Lung (tissue), 12 donors: ENCODE results near the gene EYS. TPM values are rescaled to one million over a fixed set of nuclear protein-coding genes. Genes with fewer than 3 reads are reported as not detected.

Experiments used
- ATAC-seq: fragments of 200-7000 bp; cut with Tn5 transposase; one replicate; pipeline ENCODE4 v1.9.1; 2020; ENCODE audit warnings: moderate number of reproducible peaks; ENCODE audit not compliant: insufficient read depth, low FRiP score
- DNase-seq, 3 donors: peaks; one replicate each; pipeline ENCODE4 v3.0.0-alpha.2; 2013 to 2017
- H3K27ac ChIP-seq, 2 donors: one replicate each; pipeline ENCODE4 v1.5.1; 2013; ENCODE audit warnings: mild to moderate bottlenecking in 2 of 2, moderate library complexity in 2 of 2, control low read depth in 1 of 2, inconsistent platforms in 1 of 2, low read depth in 1 of 2, low read length in 1 of 2
- H3K27me3 ChIP-seq, 3 donors: one replicate each; pipeline ENCODE4 v1.5.1; 2013; ENCODE audit warnings: low read length in 2 of 3; ENCODE audit not compliant: control insufficient read depth in 3 of 3, insufficient read depth in 3 of 3
- H3K36me3 ChIP-seq, 4 donors: one replicate each; pipeline ENCODE4 v1.5.1; 2013; ENCODE audit warnings: low read length in 4 of 4, mild to moderate bottlenecking in 1 of 4, moderate library complexity in 1 of 4; ENCODE audit not compliant: control insufficient read depth in 4 of 4, insufficient read depth in 4 of 4
- H3K4me1 ChIP-seq, 5 donors: one replicate each; pipeline ENCODE4 v1.5.1; 2013; ENCODE audit warnings: low read length in 5 of 5, mild to moderate bottlenecking in 2 of 5, moderate library complexity in 1 of 5; ENCODE audit not compliant: control insufficient read depth in 5 of 5, insufficient read depth in 5 of 5
- H3K4me3 ChIP-seq: one replicate; pipeline ENCODE4 v1.5.1; 2013; ENCODE audit warnings: mild to moderate bottlenecking, control low read depth, moderate library complexity
- H3K9ac ChIP-seq, 2 donors: one replicate each; pipeline ENCODE4 v1.5.1; 2013; ENCODE audit warnings: low read length in 2 of 2, control low read depth in 1 of 2; ENCODE audit not compliant: insufficient read depth in 1 of 2
- H3K9me3 ChIP-seq, 4 donors: one replicate each; pipeline ENCODE4 v1.5.1; 2013; ENCODE audit warnings: low read length in 3 of 4, mild to moderate bottlenecking in 1 of 4, moderate library complexity in 1 of 4; ENCODE audit not compliant: control insufficient read depth in 4 of 4, insufficient read depth in 3 of 4
- CTCF ChIP-seq: IDR thresholded peaks from 2 replicates; pipeline ENCODE4 v1.5.1; 2012; ENCODE audit warnings: mild to moderate bottlenecking; ENCODE audit errors: control extremely low read depth, extremely low read depth
- WGBS, 2 donors: extraction: QIAGEN DNeasy Blood & Tissue Kit; methylation state at CpG; one replicate each; pipeline ENCODE4 v1.1.7; 2013; 5-methylcytosine and 5-hydroxymethylcytosine counted together
- polyA plus RNA-seq, 2 donors: library from polyadenylated mRNA; stranded (reverse); fragments of 200-250 nt; gene quantifications; one replicate each; pipeline ENCODE4 v1.2.1, GENCODE V29; 2013
- total RNA-seq, 2 donors: library from RNA; depleted of rRNA in 1 of 2; stranded (reverse); fragments of >200 nt in 1 of 2; gene quantifications; one replicate each; pipeline ENCODE4 v1.2.1, GENCODE V29; 2014 to 2021
- donor health status: control.
- donor health status: control.
- donor health status: Bipolar disorder and iron deficiency.
- donor health status: healthy.
- donor health status: DM: yes; HTN: yes; CAD: no.

EYS gene
- total and polyA plus RNA-seq, 4 donors: 0.06 to 0.34 (median 0.12) TPM

GRCh38 chr6:64774881-64775280 lies 932.1 kb downstream of the EYS start:
- Histone ChIP-seq H3K27me3 (no peaks in the 10 kb centered on the region), H3K36me3 (no peaks in the 10 kb centered on the region), H3K9me3 (peaks cover 0 to 4% (median 1%) of the 10 kb centered on the region in 4 donors), H3K27ac (no peak overlapping the region), H3K9ac (no peak overlapping the region), H3K4me3 (no peak overlapping the region), H3K4me1 (peaks cover 0 to 7% (median 0%) of the 10 kb centered on the region in 5 donors)
- ATAC-seq: no peak
- 23 to 56% methylated on average over 4 of the region's 4 CpGs for WGBS, 2 donors
- TF ChIP-seq CTCF: no peak
- DNase-seq: no peak

DNA sequence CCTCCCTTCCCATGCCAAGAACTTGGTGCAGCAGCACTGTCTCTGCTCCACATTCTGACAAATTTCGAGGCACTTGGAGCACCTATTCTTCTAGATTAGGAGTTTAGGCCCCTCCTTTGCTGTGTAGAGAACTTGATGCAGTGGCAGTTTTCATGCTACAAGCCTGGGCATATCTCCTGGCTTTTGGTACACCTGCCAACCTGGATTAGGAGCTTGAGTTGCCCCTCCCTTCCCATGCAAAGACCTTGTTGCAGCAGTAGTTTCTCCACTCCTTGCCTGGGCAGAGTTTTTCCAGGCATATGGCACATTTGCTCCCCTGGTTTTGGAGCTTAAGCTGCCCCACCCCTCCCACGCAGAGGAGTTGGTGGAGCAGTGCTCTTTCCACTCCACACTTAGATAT lies 956.1 kb downstream of the EYS start:
- Histone ChIP-seq H3K4me3 (no peak overlapping the region), H3K27me3 (no peaks in the 10 kb centered on the region), H3K36me3 (no peaks in the 10 kb centered on the region), H3K4me1 (no peaks in the 10 kb centered on the region), H3K9me3 (no peaks in the 10 kb centered on the region), H3K27ac (no peak overlapping the region), H3K9ac (no peak overlapping the region)
- DNase-seq: no peak
- 79 to 80% methylated on average over 2 of the region's 2 CpGs for WGBS, 2 donors
- TF ChIP-seq CTCF: no peak
- ATAC-seq: no peak

DNA sequence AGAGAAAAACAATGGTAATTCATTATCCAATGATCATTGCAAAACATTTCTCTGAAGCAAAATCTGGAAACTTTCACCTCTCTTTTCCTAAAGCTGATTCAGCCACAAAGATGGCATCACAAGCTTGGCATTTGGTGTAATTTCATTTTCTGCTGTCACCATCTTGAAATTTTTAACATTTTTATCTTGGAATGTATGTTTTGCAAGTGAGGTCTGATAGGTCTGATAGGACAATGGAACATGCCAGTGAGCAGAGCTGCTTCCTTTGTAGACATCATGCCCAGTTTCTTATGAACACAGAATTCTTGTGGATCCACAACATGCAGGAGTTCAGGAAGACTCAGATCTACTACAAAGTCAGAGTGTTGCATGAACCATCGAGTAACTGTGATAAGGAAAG lies 969.6 kb downstream of the EYS start:
- Histone ChIP-seq H3K9me3 (peaks cover 0 to 3% (median 0%) of the 10 kb centered on the region in 4 donors), H3K9ac (no peak overlapping the region), H3K27ac (no peak overlapping the region), H3K27me3 (no peaks in the 10 kb centered on the region), H3K4me3 (no peak overlapping the region), H3K4me1 (no peaks in the 10 kb centered on the region), H3K36me3 (no peaks in the 10 kb centered on the region)
- ATAC-seq (no peak), DNase-seq (no peak)
- WGBS, 2 donors: 65 to 67% methylated on average over 1 of the region's 1 CpG
- no peak for TF ChIP-seq CTCF

GRCh38 chr6:64736421-64736950 lies 970.5 kb downstream of the EYS start:
- Histone ChIP-seq H3K9ac (no peak overlapping the region), H3K27me3 (no peaks in the 10 kb centered on the region), H3K4me1 (no peaks in the 10 kb centered on the region), H3K9me3 (peaks cover 0 to 3% (median 0%) of the 10 kb centered on the region in 4 donors), H3K27ac (no peak overlapping the region), H3K4me3 (no peak overlapping the region), H3K36me3 (no peaks in the 10 kb centered on the region)
- DNase-seq (no peak), ATAC-seq (no peak)
- whole genome bisulfite sequencing, 2 donors: 55 to 62% methylated on average over 4 of the region's 4 CpGs
- TF ChIP-seq CTCF: no peak
